Breast epithelium (tissue), 4 donors: ENCODE data around the gene CGN. TPM values are rescaled to one million over a fixed set of nuclear protein-coding genes. Genes with fewer than 3 reads are reported as not detected.

ENCODE experiments used
- DNase-seq, 2 donors: peaks; one replicate each; pipeline ENCODE4 v3.0.0-alpha.2; 2019; ENCODE audit warnings: low spot score in 2 of 2
- H3K27ac ChIP-seq, 2 donors: fragments of 200-600 bp; sonication (generic) in 1 of 2; one replicate each; pipeline ENCODE4 v1.5.1; 2016 to 2019; ENCODE audit warnings: mild to moderate bottlenecking in 1 of 2
- H3K27me3 ChIP-seq, 2 donors: fragments of 200-600 bp; sonication (generic) in 1 of 2; one replicate each; pipeline versions ENCODE4 v1.5.1 to v1.6.0; 2017 to 2019; ENCODE audit warnings: control low read depth in 1 of 2, mild to moderate bottlenecking in 1 of 2
- H3K36me3 ChIP-seq: fragments of 200-600 bp; one replicate; pipeline ENCODE4 v1.5.1; 2019
- H3K4me1 ChIP-seq, 2 donors: fragments of 200-600 bp; sonication (generic); one replicate each; pipeline ENCODE4 v1.5.1; 2016 to 2019; ENCODE audit warnings: control low read depth in 1 of 2
- H3K4me3 ChIP-seq, 3 donors: fragments of 200-600 bp; sonication (generic); 1 replicate in 2 of 3; 2 replicates in 1 of 3; pipeline ENCODE4 v1.5.1; 2016 to 2019; ENCODE audit warnings: mild to moderate bottlenecking in 3 of 3, moderate library complexity in 2 of 3
- H3K9me3 ChIP-seq, 2 donors: fragments of 200-600 bp; sonication (generic) in 1 of 2; one replicate each; pipeline ENCODE4 v1.5.1; 2016 to 2019; ENCODE audit warnings: control low read depth in 1 of 2
- CTCF ChIP-seq, 3 donors: fragments of 450-650 bp; IDR thresholded peaks; one replicate each; pipeline ENCODE4 v1.5.1; 2016 to 2017; ENCODE audit warnings: antibody characterized with exemption in 3 of 3, mild to moderate bottlenecking in 3 of 3, moderate library complexity in 3 of 3
- POLR2A ChIP-seq: fragments of 450-650 bp; IDR thresholded peaks from one replicate; pipeline ENCODE4 v1.6.1; 2016; ENCODE audit warnings: antibody characterized with exemption, mild to moderate bottlenecking, moderate library complexity
- POLR2AphosphoS5 ChIP-seq, 3 donors: sonication (generic); formaldehyde crosslinking; IDR thresholded peaks; one replicate each; pipeline ENCODE4 v1.6.1; 2017; ENCODE audit warnings: antibody characterized with exemption in 3 of 3
- intact Hi-C: fragments of 100-400 bp; cut with DNase I; formaldehyde crosslinking; loops from one replicate; pipeline ENCODE4 v1.15.1; 2023; ENCODE audit warnings: low total_unique reads
- total RNA-seq, 3 donors: library from RNA; depleted of rRNA; stranded (reverse); fragments of >200 nt; gene quantifications; one replicate each; pipeline ENCODE4 v1.1.0, GENCODE V29; 2016

CGN gene
- total RNA-seq, 3 donors from 2014 or later: 0.16 to 28.1 (median 13.4) TPM

GRCh38 chr1:151476083-151476482 lies 35.1 kb upstream of the CGN start:
- Histone ChIP-seq H3K4me1 (no peaks in the 10 kb centered on the region), H3K9me3 (no peaks in the 10 kb centered on the region), H3K4me3 (no peak overlapping the region), H3K27ac (no peak overlapping the region), H3K36me3 (no peaks in the 10 kb centered on the region), H3K27me3 (no peaks in the 10 kb centered on the region)
- TF ChIP-seq POLR2AphosphoS5 (IDR thresholded peaks at IDR 0.05) (no peak), CTCF (IDR thresholded peaks at IDR 0.05) (no peak), POLR2A (no peak)
- no peak for DNase-seq
- intact Hi-C loops: no loop called here

- H3K27me3 ChIP-seq: no peaks in the 10 kb centered on the region
- no peak for DNase-seq
- no peak overlapping the region for H3K27ac ChIP-seq
- no peaks in the 10 kb centered on the region for H3K4me1 ChIP-seq
- H3K9me3 ChIP-seq: no peaks in the 10 kb centered on the region
- H3K4me3 ChIP-seq: no peak overlapping the region
- intact Hi-C loops: no loop called here
- TF ChIP-seq POLR2AphosphoS5 (IDR thresholded peaks at IDR 0.05): no peak
- no peak for TF ChIP-seq POLR2A
- no peak for TF ChIP-seq CTCF (IDR thresholded peaks at IDR 0.05)
- H3K36me3 ChIP-seq: no peaks in the 10 kb centered on the region
These were observed 34.1 kb upstream of the CGN start for GRCh38 chr1:151477066-151477465.

GRCh38 chr1:151478140-151478812 lies 32.9 kb upstream of the CGN start:
- TF ChIP-seq POLR2A: no peak
- TF ChIP-seq POLR2AphosphoS5 (IDR thresholded peaks at IDR 0.05): no peak
- TF ChIP-seq CTCF (IDR thresholded peaks at IDR 0.05): no peak
- no peaks in the 10 kb centered on the region for H3K9me3 ChIP-seq
- intact Hi-C loops: no loop called here
- H3K27me3 ChIP-seq: no peaks in the 10 kb centered on the region
- H3K27ac ChIP-seq: no peak overlapping the region
- DNase-seq: no peak
- H3K4me1 ChIP-seq: no peaks in the 10 kb centered on the region
- no peaks in the 10 kb centered on the region for H3K36me3 ChIP-seq
- H3K4me3 ChIP-seq: no peak overlapping the region

GRCh38 chr1:151478923-151479322 lies 32.3 kb upstream of the CGN start:
- Histone ChIP-seq H3K36me3 (no peaks in the 10 kb centered on the region), H3K4me3 (no peak overlapping the region), H3K4me1 (no peaks in the 10 kb centered on the region), H3K9me3 (no peaks in the 10 kb centered on the region), H3K27me3 (no peaks in the 10 kb centered on the region), H3K27ac (no peak overlapping the region)
- TF ChIP-seq POLR2A: no peak
- no peak for TF ChIP-seq CTCF (IDR thresholded peaks at IDR 0.05)
- no peak for TF ChIP-seq POLR2AphosphoS5 (IDR thresholded peaks at IDR 0.05)
- no peak for DNase-seq
- intact Hi-C loops: no loop called here

- H3K4me1 ChIP-seq: no peaks in the 10 kb centered on the region
- no peak overlapping the region for H3K4me3 ChIP-seq
These were observed 31.7 kb upstream of the CGN start for GRCh38 chr1:151479462-151479861.

More at GRCh38 chr1:151479462-151479861, 31.7 kb upstream of the CGN start:
- no peak for DNase-seq
- H3K27ac ChIP-seq: no peak overlapping the region
- no peaks in the 10 kb centered on the region for H3K27me3 ChIP-seq
- intact Hi-C loops: no loop called here
- H3K36me3 ChIP-seq: no peaks in the 10 kb centered on the region
- no peaks in the 10 kb centered on the region for H3K9me3 ChIP-seq
- TF ChIP-seq CTCF (IDR thresholded peaks at IDR 0.05) (no peak), POLR2A (no peak), POLR2AphosphoS5 (IDR thresholded peaks at IDR 0.05) (no peak)
